SK-N-SH (cell line): ENCODE results near the gene SULT2B1. TPM values are rescaled to one million over a fixed set of nuclear protein-coding genes. Genes with fewer than 3 reads are reported as not detected.
"Not testable (repeated sequence)": the region's sequence is repeated elsewhere in the genome, so short reads cannot be mapped to it uniquely, and the experiment has no call there.

ENCODE experiments used
- CTCF ChIA-PET: fragments of 300-600, 350-600 bp; formaldehyde crosslinking; extraction: SDS; loops from one replicate; lab custom pipeline; 2021; lab: Yijun Ruan, JAX
- POLR2A ChIA-PET: fragments of 350-600 bp; sonication (Branson Sonifier 250); formaldehyde crosslinking; extraction: SDS; loops from one replicate; lab custom pipeline; 2020; ENCODE audit warnings: antibody characterized with exemption, inconsistent platforms; lab: Yijun Ruan, JAX
- DNase-seq: peaks from one replicate; pipeline ENCODE4 v3.0.0; 2012
- H2AFZ ChIP-seq: fragments of 200-600 bp; sonication (generic); 2 replicates; pipeline ENCODE4 v1.8.1; 2016; ENCODE audit warnings: antibody characterized with exemption, mild to moderate bottlenecking, low read depth
- H3F3A ChIP-seq: fragments of 200-600 bp; sonication (generic); replicated peaks from 2 replicates; pipeline ENCODE3; 2016; ENCODE audit warnings: antibody characterized with exemption, mild to moderate bottlenecking; ENCODE audit not compliant: insufficient read depth
- H3K27ac ChIP-seq, 2 experiments: fragments of 200-500 bp in 1 of 2; fragments of 200-600 bp in 1 of 2; sonication (Bioruptor generic) in 1 of 2; sonication (generic), shearing (Covaris generic) in 1 of 2; 2 replicates each; pipeline versions ENCODE4 v1.5.1 to v1.6.1; 2014 to 2016; ENCODE audit warnings: low read depth in 2 of 2, inconsistent platforms in 1 of 2, low read length in 1 of 2, mild to moderate bottlenecking in 1 of 2, mixed read lengths in 1 of 2
- H3K27me3 ChIP-seq: fragments of 200-600 bp; sonication (generic), shearing (Covaris generic); 2 replicates; pipeline ENCODE4 v1.6.1; 2016; ENCODE audit warnings: mixed run types; ENCODE audit not compliant: insufficient read depth
- H3K36me3 ChIP-seq, 2 experiments: fragments of 200-500 bp in 1 of 2; fragments of 200-600 bp in 1 of 2; sonication (Bioruptor generic) in 1 of 2; sonication (generic) in 1 of 2; replicated peaks in 1 of 2; 2 replicates each; pipeline versions ENCODE3 to v1.5.1; 2014 to 2016; ENCODE audit warnings: low read length in 1 of 2, mild to moderate bottlenecking in 1 of 2; ENCODE audit not compliant: insufficient read depth in 2 of 2, control insufficient read depth in 1 of 2
- H3K4me1 ChIP-seq, 2 experiments: fragments of 200-500 bp in 1 of 2; fragments of 200-600 bp in 1 of 2; sonication (Bioruptor generic) in 1 of 2; sonication (generic), shearing (Covaris generic) in 1 of 2; 2 replicates each; pipeline versions ENCODE4 v1.5.1 to v1.6.1; 2014 to 2016; ENCODE audit warnings: low read depth in 1 of 2, low read length in 1 of 2, mixed run types in 1 of 2; ENCODE audit not compliant: insufficient read depth in 2 of 2, control insufficient read depth in 1 of 2
- H3K4me2 ChIP-seq: fragments of 200-600 bp; sonication (generic), shearing (Covaris generic); 2 replicates; pipeline ENCODE4 v1.6.1; 2017; ENCODE audit warnings: mixed run types
- H3K4me3 ChIP-seq, 2 experiments: fragments of 200-500 bp in 1 of 2; fragments of 200-600 bp in 1 of 2; sonication (Bioruptor generic) in 1 of 2; sonication (generic), shearing (Covaris generic) in 1 of 2; 2 replicates each; pipeline versions ENCODE4 v1.5.1 to v1.8.1; 2014 to 2016; ENCODE audit warnings: low read depth in 2 of 2, inconsistent platforms in 1 of 2, low read length in 1 of 2, mild to moderate bottlenecking in 1 of 2, mixed read lengths in 1 of 2, moderate library complexity in 1 of 2
- H3K79me2 ChIP-seq: fragments of 200-600 bp; sonication (generic); 2 replicates; pipeline ENCODE4 v1.8.1; 2017; ENCODE audit warnings: mild to moderate bottlenecking; ENCODE audit not compliant: insufficient read depth
- H3K9ac ChIP-seq: fragments of 200-600 bp; sonication (generic); 2 replicates; pipeline ENCODE4 v1.6.1; 2017; ENCODE audit warnings: mixed run types
- H3K9me2 ChIP-seq: fragments of 200-600 bp; sonication (generic); 2 replicates; pipeline ENCODE4 v1.6.1; 2017; ENCODE audit warnings: mixed run types
- H3K9me3 ChIP-seq: fragments of 200-600 bp; sonication (generic); 2 replicates; pipeline ENCODE4 v1.6.1; 2017; ENCODE audit warnings: mixed run types, mild to moderate bottlenecking, moderate library complexity
- H4K20me1 ChIP-seq: fragments of 200-600 bp; sonication (generic); 2 replicates; pipeline ENCODE4 v1.6.1; 2017; ENCODE audit warnings: mild to moderate bottlenecking, mixed run types; ENCODE audit not compliant: insufficient read depth
- CHD2 ChIP-seq: fragments of 150-350 bp; IDR thresholded peaks from 2 replicates; pipeline ENCODE4 v1.6.1; 2018; ENCODE audit warnings: low read length; ENCODE audit not compliant: partially characterized antibody
- CTCF ChIP-seq: fragments of 200-600 bp; sonication (generic); IDR thresholded peaks from 2 replicates; pipeline ENCODE4 v1.6.1; 2017; ENCODE audit warnings: antibody characterized with exemption, mild to moderate bottlenecking, moderate library complexity
- EZH2phosphoT487 ChIP-seq: fragments of 200-600 bp; sonication (generic); IDR thresholded peaks from 2 replicates; pipeline ENCODE4 v1.6.1; 2017; ENCODE audit warnings: low read depth, mixed run types, mild to moderate bottlenecking, antibody characterized with exemption, moderate library complexity, borderline replicate concordance
- FOSL2 ChIP-seq: IDR thresholded peaks from 2 replicates; pipeline ENCODE4 v1.4.0; 2012; ENCODE audit warnings: low read depth, mild to moderate bottlenecking, moderate library complexity, borderline replicate concordance
- GABPA ChIP-seq: IDR thresholded peaks from 2 replicates; pipeline ENCODE4 v1.4.0; 2012; ENCODE audit warnings: low read depth, mild to moderate bottlenecking
- GATA2 ChIP-seq: sonication (generic); formaldehyde crosslinking; IDR thresholded peaks from 2 replicates; pipeline ENCODE4 v1.5.0; 2020; ENCODE audit warnings: mild to moderate bottlenecking, missing genetic modification reagents
- IRF3 ChIP-seq: fragments of 150-350 bp; IDR thresholded peaks from 2 replicates; pipeline ENCODE4 v1.6.1; 2016; ENCODE audit warnings: mild to moderate bottlenecking, low read depth, low read length
- MAX ChIP-seq: IDR thresholded peaks from 2 replicates; pipeline ENCODE4 v1.4.0; 2012; ENCODE audit warnings: low read depth
- NFIC ChIP-seq: IDR thresholded peaks from 2 replicates; pipeline ENCODE4 v1.4.0; 2012; ENCODE audit warnings: borderline replicate concordance
- NRF1 ChIP-seq: IDR thresholded peaks from 2 replicates; pipeline ENCODE4 v1.6.1; 2012; ENCODE audit warnings: low read depth, mild to moderate bottlenecking, low read length
- POLR2AphosphoS5 ChIP-seq: IDR thresholded peaks from 2 replicates; pipeline ENCODE4 v1.6.1; 2012; ENCODE audit warnings: low read depth, low read length
- RCOR1 ChIP-seq: fragments of 150-350 bp; IDR thresholded peaks from 2 replicates; pipeline ENCODE4 v1.6.1; 2017; ENCODE audit warnings: antibody characterized with exemption, low read length
- RFX5 ChIP-seq: IDR thresholded peaks from 2 replicates; pipeline ENCODE4 v1.6.1; 2012; ENCODE audit warnings: mild to moderate bottlenecking, improper control_type of control experiment, low read length
- RXRA ChIP-seq: IDR thresholded peaks from 2 replicates; pipeline ENCODE4 v1.4.0; 2012; ENCODE audit warnings: low read depth, mild to moderate bottlenecking, borderline replicate concordance
- SMC3 ChIP-seq: IDR thresholded peaks from 2 replicates; pipeline ENCODE4 v1.6.1; 2012; ENCODE audit warnings: low read depth, low read length, improper control_type of control experiment
- TAF1 ChIP-seq: IDR thresholded peaks from 2 replicates; pipeline ENCODE4 v1.6.1; 2012; ENCODE audit warnings: low read depth, mild to moderate bottlenecking, low read length, moderate library complexity, borderline replicate concordance
- TCF12 ChIP-seq: IDR thresholded peaks from 2 replicates; pipeline ENCODE4 v1.4.0; 2012
- TEAD4 ChIP-seq: IDR thresholded peaks from 2 replicates; pipeline ENCODE4 v1.4.0; 2012; ENCODE audit warnings: mild to moderate bottlenecking, borderline replicate concordance; ENCODE audit not compliant: insufficient read depth
- USF2 ChIP-seq: fragments of 150-350 bp; IDR thresholded peaks from 2 replicates; pipeline ENCODE4 v1.6.1; 2017; ENCODE audit warnings: antibody characterized with exemption, low read length, low read depth, borderline replicate concordance
- WGBS: methylation state at CpG from one replicate; pipeline ENCODE4 v1.1.6; 2017; ENCODE audit warnings: low lambda C conversion rate; 5-methylcytosine and 5-hydroxymethylcytosine counted together
- polyA plus RNA-seq, 3 experiments: library from polyadenylated mRNA; depleted of rRNA; stranded (reverse); fragments of >200 nt; gene quantifications; 2 replicates each; pipeline ENCODE4 v1.2.3, GENCODE V29; 2012

Gene SULT2B1
- polyA plus RNA-seq, 1 of the 3 experiments (the other 2 are of a cell fraction): 0.92 TPM

GRCh38 chr19:48575931-48576622 is 24.1 kb downstream of the SULT2B1 start (continued):
- no peak for TF ChIP-seq IRF3
- no peak for TF ChIP-seq TCF12

- H4K20me1 ChIP-seq, H3K4me3 ChIP-seq, H3K79me2 ChIP-seq, H2AFZ ChIP-seq, H3K4me2 ChIP-seq, H3K4me1 ChIP-seq, POLR2A ChIA-PET, H3K27me3 ChIP-seq, H3K9me3 ChIP-seq, H3F3A ChIP-seq, H3K9me2 ChIP-seq, H3K27ac ChIP-seq, H3K9ac ChIP-seq, H3K36me3 ChIP-seq, DNase-seq: not testable (repeated sequence)
- WGBS: 92% methylated on average over 7 of the region's 7 CpGs
- CTCF ChIA-PET: interaction anchor here (0.7 to 1.3 kb wide), 2 partner anchors 11 to 186 kb away, joined by 3 to 5 read pairs; no protein-coding TSS in a partner anchor
These were observed 25.9 kb downstream of the SULT2B1 start for GRCh38 chr19:48577908-48578307.

- no peak overlapping the region for H3K4me3 ChIP-seq
- H3K9ac ChIP-seq: no peak overlapping the region
- no peak overlapping the region for H2AFZ ChIP-seq
- POLR2A ChIA-PET: interaction anchor here (0.6 kb wide), 1 partner anchor 55 kb away, joined by 3 read pairs; no protein-coding TSS in a partner anchor
- no peaks in the 10 kb centered on the region for H4K20me1 ChIP-seq
- no peak overlapping the region for H3K27ac ChIP-seq
- peaks cover 3% of the 10 kb centered on the region for H3F3A ChIP-seq
- TF ChIP-seq TAF1 (no peak), CTCF (no peak), IRF3 (no peak), RFX5 (no peak), FOSL2 (no peak), RCOR1 (no peak), USF2 (no peak), RXRA (no peak), GABPA (no peak), MAX (no peak), GATA2 (CRISPR knock-in tag) (no peak), TEAD4 (no peak), NFIC (no peak), SMC3 (no peak), NRF1 (no peak), POLR2AphosphoS5 (no peak), EZH2phosphoT487 (no peak), TCF12 (no peak), CHD2 (no peak)
- TF ChIP-seq, all 33 proteins: peak for 0
- 45% methylated on average over 3 of the region's 3 CpGs for WGBS
- Histone ChIP-seq H3K27me3 (no peaks in the 10 kb centered on the region), H3K79me2 (no peaks in the 10 kb centered on the region), H3K9me3 (no peaks in the 10 kb centered on the region), H3K4me2 (no peak overlapping the region), H3K9me2 (no peaks in the 10 kb centered on the region), H3K36me3 (no peaks in the 10 kb centered on the region), H3K4me1 (peaks cover 0 to 4% of the 10 kb centered on the region in 2 experiments; a peak in 3 of 4 replicates)
- DNase-seq: no peak
- CTCF ChIA-PET: no interaction called here
These were observed 26.9 kb downstream of the SULT2B1 start for GRCh38 chr19:48578891-48579290.
